HEK293 (cell line): ENCODE measurements around the gene GPR146.

Experiments used
- CTCF ChIA-PET: fragments of 350-600 bp; formaldehyde crosslinking; extraction: SDS; loops from one replicate; lab custom pipeline; 2021; ENCODE audit warnings: antibody characterized with exemption; lab: Yijun Ruan, JAX
- POLR2A ChIA-PET: fragments of 300-600 bp; formaldehyde crosslinking; extraction: SDS; loops from one replicate; lab custom pipeline; 2020; ENCODE audit warnings: antibody characterized with exemption, inconsistent platforms; lab: Yijun Ruan, JAX
- H3K27ac ChIP-seq: fragments of 200-500 bp; sonication (Bioruptor generic); 2 replicates; pipeline ENCODE4 v1.5.1; 2014; ENCODE audit warnings: low read depth, low read length, control low read depth, inconsistent platforms; ENCODE audit errors: extremely low read depth
- H3K36me3 ChIP-seq, 2 experiments: fragments of 200-500 bp in 1 of 2; sonication (Bioruptor generic) in 1 of 2; 1 replicate in 1 of 2; 2 replicates in 1 of 2; pipeline ENCODE4 v1.5.1; 2014 to 2017; ENCODE audit warnings: inconsistent platforms in 2 of 2, low read length in 2 of 2; ENCODE audit not compliant: control insufficient read depth in 2 of 2, insufficient read depth in 1 of 2
- H3K4me1 ChIP-seq: fragments of 200-500 bp; sonication (Bioruptor generic); 2 replicates; pipeline ENCODE4 v1.5.1; 2014; ENCODE audit warnings: mild to moderate bottlenecking, low read length, inconsistent platforms; ENCODE audit not compliant: control insufficient read depth, insufficient read depth
- H3K4me3 ChIP-seq: 2 replicates; pipeline ENCODE4 v1.5.1; 2011; ENCODE audit warnings: low read depth, mild to moderate bottlenecking, control low read depth, low read length, moderate library complexity
- H3K9me3 ChIP-seq: fragments of 200-500 bp; sonication (Bioruptor generic); 2 replicates; pipeline ENCODE4 v1.5.1; 2014; ENCODE audit warnings: low read depth, low read length, inconsistent platforms; ENCODE audit not compliant: control insufficient read depth, insufficient read depth
- IKZF3 ChIP-seq: fragments of 450-650 bp; IDR thresholded peaks from 2 replicates; pipeline ENCODE4 v1.5.0; 2018; ENCODE audit warnings: missing biosample characterization, mild to moderate bottlenecking, missing genetic modification characterization, moderate library complexity
- SCRT2 ChIP-seq: fragments of 450-650 bp; formaldehyde crosslinking; IDR thresholded peaks from 2 replicates; pipeline ENCODE4 v1.5.1; 2016; ENCODE audit warnings: missing biosample characterization, missing genetic modification characterization
- ZFP41 ChIP-seq: fragments of 450-650 bp; formaldehyde crosslinking; IDR thresholded peaks from 2 replicates; pipeline ENCODE4 v1.5.1; 2016; ENCODE audit warnings: missing biosample characterization, missing genetic modification characterization, borderline replicate concordance
- ZFP69B ChIP-seq: fragments of 450-650 bp; formaldehyde crosslinking; IDR thresholded peaks from 2 replicates; pipeline ENCODE4 v1.5.1; 2016; ENCODE audit warnings: missing biosample characterization, missing genetic modification characterization
- ZNF10 ChIP-seq: fragments of 450-650 bp; formaldehyde crosslinking; IDR thresholded peaks from 2 replicates; pipeline ENCODE4 v1.5.1; 2017; ENCODE audit warnings: missing biosample characterization, missing genetic modification characterization
- ZNF133 ChIP-seq: fragments of 450-650 bp; formaldehyde crosslinking; IDR thresholded peaks from 2 replicates; pipeline ENCODE4 v1.5.1; 2016; ENCODE audit warnings: missing biosample characterization, missing genetic modification characterization
- ZNF174 ChIP-seq: fragments of 450-650 bp; formaldehyde crosslinking; IDR thresholded peaks from 2 replicates; pipeline ENCODE4 v1.5.0; 2017; ENCODE audit warnings: missing biosample characterization, mild to moderate bottlenecking, missing genetic modification characterization
- ZNF324 ChIP-seq: fragments of 450-650 bp; formaldehyde crosslinking; IDR thresholded peaks from 2 replicates; pipeline ENCODE4 v1.5.1; 2016; ENCODE audit warnings: missing biosample characterization, missing genetic modification characterization
- ZNF335 ChIP-seq: fragments of 450-650 bp; formaldehyde crosslinking; conservative IDR thresholded peaks from 2 replicates; pipeline ENCODE4 v1.5.1; 2016; ENCODE audit warnings: missing biosample characterization, missing genetic modification characterization
- ZNF391 ChIP-seq: fragments of 450-650 bp; formaldehyde crosslinking; IDR thresholded peaks from 2 replicates; pipeline ENCODE4 v1.5.1; 2016; ENCODE audit warnings: low read depth, missing biosample characterization, missing genetic modification characterization, borderline replicate concordance
- ZNF404 ChIP-seq: fragments of 450-650 bp; formaldehyde crosslinking; IDR thresholded peaks from 2 replicates; pipeline ENCODE4 v1.5.1; 2017; ENCODE audit warnings: missing biosample characterization, missing genetic modification characterization
- ZNF660 ChIP-seq: fragments of 450-650 bp; IDR thresholded peaks from 2 replicates; pipeline ENCODE4 v1.5.1; 2018; ENCODE audit warnings: missing biosample characterization, mild to moderate bottlenecking, missing genetic modification characterization
- ZNF777 ChIP-seq: fragments of 450-650 bp; formaldehyde crosslinking; IDR thresholded peaks from 2 replicates; pipeline ENCODE4 v1.5.1; 2017; ENCODE audit warnings: missing biosample characterization, missing genetic modification characterization, borderline replicate concordance
- ZNF785 ChIP-seq: fragments of 450-650 bp; formaldehyde crosslinking; IDR thresholded peaks from 2 replicates; pipeline ENCODE4 v1.5.1; 2016; ENCODE audit warnings: missing biosample characterization, missing genetic modification characterization
- ZNF791 ChIP-seq: fragments of 450-650 bp; formaldehyde crosslinking; IDR thresholded peaks from 2 replicates; pipeline ENCODE4 v1.5.1; 2016; ENCODE audit warnings: missing biosample characterization, missing genetic modification characterization
- ZNF843 ChIP-seq: fragments of 450-650 bp; formaldehyde crosslinking; IDR thresholded peaks from 2 replicates; pipeline ENCODE4 v1.5.1; 2016; ENCODE audit warnings: missing biosample characterization, missing genetic modification characterization
- ZSCAN23 ChIP-seq: fragments of 450-650 bp; formaldehyde crosslinking; IDR thresholded peaks from 2 replicates; pipeline ENCODE4 v1.5.1; 2016; ENCODE audit warnings: missing biosample characterization, missing genetic modification characterization
- TF ChIP-seq, protein P1 (sequence below): fragments of 450-650 bp; IDR thresholded peaks from 2 replicates; pipeline ENCODE4 v1.5.1; 2018; ENCODE audit warnings: missing biosample characterization, mild to moderate bottlenecking, missing genetic modification characterization
- TF ChIP-seq, protein P2 (sequence below): fragments of 450-650 bp; formaldehyde crosslinking; IDR thresholded peaks from 2 replicates; pipeline ENCODE4 v1.5.1; 2016; ENCODE audit warnings: missing biosample characterization, missing genetic modification characterization
- TF ChIP-seq, protein P3 (sequence below): sonication (generic); formaldehyde crosslinking; IDR thresholded peaks from 2 replicates; pipeline ENCODE4 v1.8.1; 2022; ENCODE audit warnings: mild to moderate bottlenecking, moderate library complexity, missing genetic modification reagents
- TF ChIP-seq, protein P4 (sequence below): fragments of 450-650 bp; formaldehyde crosslinking; IDR thresholded peaks from 2 replicates; pipeline ENCODE4 v1.5.1; 2017; ENCODE audit warnings: missing biosample characterization, missing genetic modification characterization
- TF ChIP-seq, protein P5 (sequence below): fragments of 450-650 bp; formaldehyde crosslinking; IDR thresholded peaks from 2 replicates; pipeline ENCODE4 v1.5.1; 2016; ENCODE audit warnings: missing biosample characterization, missing genetic modification characterization

GPR146 gene

DNA sequence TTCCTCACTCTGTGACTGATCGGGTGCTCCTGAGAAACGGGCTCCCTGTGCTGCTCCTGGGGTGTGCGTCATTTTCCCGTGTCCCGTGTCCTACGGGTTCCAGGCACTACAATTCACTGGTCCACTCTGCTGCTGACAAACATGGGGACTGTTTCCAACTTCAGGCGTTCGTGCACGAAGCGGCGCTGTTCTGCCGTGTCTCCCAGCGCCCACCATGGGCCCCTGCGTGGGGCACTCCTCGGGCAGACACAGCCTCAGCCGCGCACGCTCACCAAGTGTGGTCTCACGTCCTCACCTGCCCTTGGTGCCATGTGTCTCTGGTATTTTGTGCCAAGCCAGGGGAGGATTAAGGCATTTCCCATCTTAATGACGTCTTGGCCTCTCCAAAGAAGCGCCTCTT is 19.0 kb downstream of the GPR146 start (continued):
- TF ChIP-seq, protein P1, sequence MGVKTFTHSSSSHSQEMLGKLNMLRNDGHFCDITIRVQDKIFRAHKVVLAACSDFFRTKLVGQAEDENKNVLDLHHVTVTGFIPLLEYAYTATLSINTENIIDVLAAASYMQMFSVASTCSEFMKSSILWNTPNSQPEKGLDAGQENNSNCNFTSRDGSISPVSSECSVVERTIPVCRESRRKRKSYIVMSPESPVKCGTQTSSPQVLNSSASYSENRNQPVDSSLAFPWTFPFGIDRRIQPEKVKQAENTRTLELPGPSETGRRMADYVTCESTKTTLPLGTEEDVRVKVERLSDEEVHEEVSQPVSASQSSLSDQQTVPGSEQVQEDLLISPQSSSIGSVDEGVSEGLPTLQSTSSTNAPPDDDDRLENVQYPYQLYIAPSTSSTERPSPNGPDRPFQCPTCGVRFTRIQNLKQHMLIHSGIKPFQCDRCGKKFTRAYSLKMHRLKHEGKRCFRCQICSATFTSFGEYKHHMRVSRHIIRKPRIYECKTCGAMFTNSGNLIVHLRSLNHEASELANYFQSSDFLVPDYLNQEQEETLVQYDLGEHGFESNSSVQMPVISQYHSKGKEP (tag by site-specific recombination) = no peak
- TF ChIP-seq ZSCAN23 (tag by site-specific recombination) (no peak), ZNF785 (tag by site-specific recombination) (no peak)

DNA sequence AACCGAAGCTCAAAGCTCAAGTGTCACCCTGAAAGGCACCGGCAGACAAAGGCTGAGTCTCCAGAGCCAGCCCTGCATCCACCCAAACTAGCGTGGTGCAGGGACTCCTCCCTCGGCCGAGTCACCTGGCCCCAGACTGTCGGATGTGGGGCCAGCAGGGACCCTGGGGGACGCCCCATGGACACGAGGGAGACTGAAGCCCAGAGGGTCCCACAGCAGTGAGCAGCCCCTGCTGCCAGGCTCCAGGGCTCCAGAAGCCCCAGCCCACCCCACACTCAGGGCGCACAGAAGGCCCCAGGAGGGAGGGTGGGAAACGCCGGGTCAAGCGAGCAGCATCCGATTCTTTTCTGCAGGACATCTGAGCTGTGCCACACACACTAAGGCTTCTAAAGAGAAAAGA is 20.2 kb downstream of the GPR146 start:
- POLR2A ChIA-PET = interaction anchor here (2.4 kb wide), 1 partner anchor 72 kb away, joined by 12 read pairs; no protein-coding TSS in a partner anchor
- no peaks in the 10 kb centered on the region for H3K4me1 ChIP-seq
- no peak overlapping the region for H3K4me3 ChIP-seq
- no peaks in the 10 kb centered on the region for H3K36me3 ChIP-seq
- CTCF ChIA-PET = interaction anchor here (0.6 to 4.1 kb wide), 16 partner anchors 17 to 743 kb away, joined by 3 to 149 read pairs (median 8); partner anchors contain the start of genes COX19, CYP2W1 and GPR146
- no peaks in the 10 kb centered on the region for H3K9me3 ChIP-seq
- no peak overlapping the region for H3K27ac ChIP-seq
- TF ChIP-seq ZNF777 (tag by site-specific recombination) (no peak), ZNF133 (tag by site-specific recombination) (no peak), ZNF174 (no peak), ZNF324 (tag by site-specific recombination) (no peak), ZFP41 (no peak), ZNF404 (tag by site-specific recombination) (no peak), ZNF791 (tag by site-specific recombination) (no peak)
- TF ChIP-seq, protein P2, sequence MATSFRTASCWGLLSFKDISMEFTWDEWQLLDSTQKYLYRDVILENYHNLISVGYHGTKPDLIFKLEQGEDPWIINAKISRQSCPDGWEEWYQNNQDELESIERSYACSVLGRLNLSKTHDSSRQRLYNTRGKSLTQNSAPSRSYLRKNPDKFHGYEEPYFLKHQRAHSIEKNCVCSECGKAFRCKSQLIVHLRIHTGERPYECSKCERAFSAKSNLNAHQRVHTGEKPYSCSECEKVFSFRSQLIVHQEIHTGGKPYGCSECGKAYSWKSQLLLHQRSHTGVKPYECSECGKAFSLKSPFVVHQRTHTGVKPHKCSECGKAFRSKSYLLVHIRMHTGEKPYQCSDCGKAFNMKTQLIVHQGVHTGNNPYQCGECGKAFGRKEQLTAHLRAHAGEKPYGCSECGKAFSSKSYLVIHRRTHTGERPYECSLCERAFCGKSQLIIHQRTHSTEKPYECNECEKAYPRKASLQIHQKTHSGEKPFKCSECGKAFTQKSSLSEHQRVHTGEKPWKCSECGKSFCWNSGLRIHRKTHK (tag by site-specific recombination) = no peak
- TF ChIP-seq, protein P3, sequence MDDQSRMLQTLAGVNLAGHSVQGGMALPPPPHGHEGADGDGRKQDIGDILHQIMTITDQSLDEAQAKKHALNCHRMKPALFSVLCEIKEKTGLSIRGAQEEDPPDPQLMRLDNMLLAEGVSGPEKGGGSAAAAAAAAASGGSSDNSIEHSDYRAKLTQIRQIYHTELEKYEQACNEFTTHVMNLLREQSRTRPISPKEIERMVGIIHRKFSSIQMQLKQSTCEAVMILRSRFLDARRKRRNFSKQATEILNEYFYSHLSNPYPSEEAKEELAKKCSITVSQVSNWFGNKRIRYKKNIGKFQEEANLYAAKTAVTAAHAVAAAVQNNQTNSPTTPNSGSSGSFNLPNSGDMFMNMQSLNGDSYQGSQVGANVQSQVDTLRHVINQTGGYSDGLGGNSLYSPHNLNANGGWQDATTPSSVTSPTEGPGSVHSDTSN (CRISPR knock-in tag) = no peak
- TF ChIP-seq, all 188 proteins: peak for 0

DNA sequence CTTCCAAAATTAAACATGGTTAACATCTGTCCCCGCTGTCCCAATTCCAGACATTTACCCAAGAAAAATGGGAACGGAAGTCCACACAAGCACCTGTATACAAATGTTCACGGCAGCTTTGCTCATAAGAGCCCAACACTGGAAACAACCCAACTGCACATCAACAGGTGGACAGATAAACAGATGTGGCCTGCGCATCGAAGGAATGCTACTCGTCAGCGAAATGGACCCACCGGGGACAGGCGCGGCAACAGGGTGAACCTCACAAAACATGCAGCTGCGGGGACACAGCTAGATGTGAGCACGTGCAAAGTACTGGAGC is 20.9 kb downstream of the GPR146 start:
- POLR2A ChIA-PET = interaction anchor here (2.4 kb wide), 1 partner anchor 72 kb away, joined by 12 read pairs; no protein-coding TSS in a partner anchor
- no peak overlapping the region for H3K4me3 ChIP-seq
- TF ChIP-seq SCRT2 (peak; percentile 67), ZNF10 (tag by site-specific recombination) (no peak)
- TF ChIP-seq, all 188 proteins: peak for 1
- no peaks in the 10 kb centered on the region for H3K4me1 ChIP-seq
- no peaks in the 10 kb centered on the region for H3K9me3 ChIP-seq
- no peaks in the 10 kb centered on the region for H3K36me3 ChIP-seq
- H3K27ac ChIP-seq = no peak overlapping the region
- CTCF ChIA-PET = interaction anchor here (0.6 to 4.1 kb wide), 39 partner anchors 8 to 744 kb away, joined by 3 to 149 read pairs (median 4); partner anchors contain the start of genes COX19, CYP2W1 and GPR146

DNA sequence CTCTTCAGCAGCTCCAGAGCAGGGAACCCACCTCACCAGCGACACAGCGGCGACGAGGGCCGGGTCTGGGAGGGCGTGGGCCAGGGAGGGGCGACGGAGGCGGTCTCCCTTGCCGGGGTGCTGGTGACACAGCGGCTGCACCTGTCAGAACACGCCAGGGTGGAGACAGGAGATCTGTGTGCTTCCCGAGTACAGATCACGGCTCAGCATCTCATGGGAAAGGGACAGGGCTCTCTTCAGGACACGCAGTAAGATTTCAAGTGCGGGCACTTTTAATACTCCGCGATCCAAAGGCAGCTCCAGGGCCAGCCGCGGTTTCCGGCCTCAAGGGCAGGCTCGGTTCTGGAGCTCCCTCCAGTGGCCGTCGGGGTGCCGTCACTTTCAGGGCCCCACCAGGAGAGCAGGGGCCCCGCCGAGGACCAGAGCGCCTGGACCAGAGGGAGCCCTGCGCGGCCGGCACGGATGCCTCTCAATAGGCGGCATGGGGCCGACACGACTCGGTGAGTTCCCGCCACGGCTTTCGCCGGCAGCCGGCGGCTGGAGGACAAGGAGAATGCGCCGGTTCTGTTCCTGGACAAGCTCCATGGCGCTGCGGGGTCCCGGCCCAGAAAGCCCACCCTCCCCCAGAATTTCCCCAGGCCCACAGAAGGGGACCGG is 21.4 kb downstream of the GPR146 start:
- CTCF ChIA-PET = interaction anchor here (0.6 to 4.1 kb wide), 45 partner anchors 9 to 744 kb away, joined by 3 to 149 read pairs (median 4); partner anchors contain the start of genes COX19, CYP2W1 and GPR146
- Histone ChIP-seq H3K4me1 (no peaks in the 10 kb centered on the region), H3K4me3 (no peak overlapping the region), H3K36me3 (no peaks in the 10 kb centered on the region), H3K27ac (no peak overlapping the region), H3K9me3 (no peaks in the 10 kb centered on the region)
- POLR2A ChIA-PET = interaction anchor here (2.4 kb wide), 1 partner anchor 73 kb away, joined by 12 read pairs; no protein-coding TSS in a partner anchor
- TF ChIP-seq IKZF3 (tag by site-specific recombination) (0 out of 2 replicates have a peak, but pooled peaks have one; percentile 38), ZNF335 (tag by site-specific recombination) (peak; percentile 65), ZFP69B (peak; percentile 94), ZNF391 (tag by site-specific recombination) (no peak), ZNF843 (tag by site-specific recombination) (no peak), ZNF660 (tag by site-specific recombination) (peak; percentile 51; the same call in 1 of the 2 replicates), ZNF174 (no peak)
- TF ChIP-seq, protein P4, sequence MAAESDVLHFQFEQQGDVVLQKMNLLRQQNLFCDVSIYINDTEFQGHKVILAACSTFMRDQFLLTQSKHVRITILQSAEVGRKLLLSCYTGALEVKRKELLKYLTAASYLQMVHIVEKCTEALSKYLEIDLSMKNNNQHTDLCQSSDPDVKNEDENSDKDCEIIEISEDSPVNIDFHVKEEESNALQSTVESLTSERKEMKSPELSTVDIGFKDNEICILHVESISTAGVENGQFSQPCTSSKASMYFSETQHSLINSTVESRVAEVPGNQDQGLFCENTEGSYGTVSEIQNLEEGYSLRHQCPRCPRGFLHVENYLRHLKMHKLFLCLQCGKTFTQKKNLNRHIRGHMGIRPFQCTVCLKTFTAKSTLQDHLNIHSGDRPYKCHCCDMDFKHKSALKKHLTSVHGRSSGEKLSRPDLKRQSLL (tag by site-specific recombination) = peak; percentile 16; the same call in 1 of the 2 replicates
- TF ChIP-seq, protein P5, sequence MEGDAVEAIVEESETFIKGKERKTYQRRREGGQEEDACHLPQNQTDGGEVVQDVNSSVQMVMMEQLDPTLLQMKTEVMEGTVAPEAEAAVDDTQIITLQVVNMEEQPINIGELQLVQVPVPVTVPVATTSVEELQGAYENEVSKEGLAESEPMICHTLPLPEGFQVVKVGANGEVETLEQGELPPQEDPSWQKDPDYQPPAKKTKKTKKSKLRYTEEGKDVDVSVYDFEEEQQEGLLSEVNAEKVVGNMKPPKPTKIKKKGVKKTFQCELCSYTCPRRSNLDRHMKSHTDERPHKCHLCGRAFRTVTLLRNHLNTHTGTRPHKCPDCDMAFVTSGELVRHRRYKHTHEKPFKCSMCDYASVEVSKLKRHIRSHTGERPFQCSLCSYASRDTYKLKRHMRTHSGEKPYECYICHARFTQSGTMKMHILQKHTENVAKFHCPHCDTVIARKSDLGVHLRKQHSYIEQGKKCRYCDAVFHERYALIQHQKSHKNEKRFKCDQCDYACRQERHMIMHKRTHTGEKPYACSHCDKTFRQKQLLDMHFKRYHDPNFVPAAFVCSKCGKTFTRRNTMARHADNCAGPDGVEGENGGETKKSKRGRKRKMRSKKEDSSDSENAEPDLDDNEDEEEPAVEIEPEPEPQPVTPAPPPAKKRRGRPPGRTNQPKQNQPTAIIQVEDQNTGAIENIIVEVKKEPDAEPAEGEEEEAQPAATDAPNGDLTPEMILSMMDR (tag by site-specific recombination) = peak; percentile 87
